Measurements from ENCODE around the gene CPA4.

CPA4 gene

GRCh38 chr7:130346177-130346905, 53.4 kb downstream of the CPA4 start:
- no peak for DNase-seq

GRCh38 chr7:130346941-130347340, 54.0 kb downstream of the CPA4 start:
- no peak for DNase-seq

- DNase-seq = no peak
Observed at GRCh38 chr7:130349911-130350782, 57.2 kb downstream of the CPA4 start.

- DNase-seq = no peak
Observed at GRCh38 chr7:130350945-130351790, 58.2 kb downstream of the CPA4 start.

- DNase-seq = no peak
Observed at GRCh38 chr7:130351791-130352090, 58.8 kb downstream of the CPA4 start.

- DNase-seq = no peak
Observed at GRCh38 chr7:130352194-130353074, 59.5 kb downstream of the CPA4 start.

- no peak for DNase-seq
Observed at GRCh38 chr7:130353196-130353595, 60.2 kb downstream of the CPA4 start.

GRCh38 chr7:130356121-130356875, 63.3 kb downstream of the CPA4 start:
- DNase-seq = no peak

GRCh38 chr7:130356876-130357611, 64.1 kb downstream of the CPA4 start:
- no peak for DNase-seq

GRCh38 chr7:130358471-130358870, 65.5 kb downstream of the CPA4 start:
- no peak for DNase-seq

GRCh38 chr7:130359276-130359857, 66.4 kb downstream of the CPA4 start:
- DNase-seq = no peak

GRCh38 chr7:130360518-130360917, 67.6 kb downstream of the CPA4 start:
- no peak for DNase-seq

GRCh38 chr7:130361681-130362080, 68.7 kb downstream of the CPA4 start:
- DNase-seq = no peak

- no peak for DNase-seq
Observed at GRCh38 chr7:130362251-130362816, 69.4 kb downstream of the CPA4 start.

- no peak for DNase-seq
Observed at GRCh38 chr7:130363026-130363847, 70.3 kb downstream of the CPA4 start.

- DNase-seq = no peak
Observed at GRCh38 chr7:130364451-130364850, 71.5 kb downstream of the CPA4 start.

- no peak for DNase-seq
Observed at GRCh38 chr7:130365088-130365487, 72.1 kb downstream of the CPA4 start.

GRCh38 chr7:130365511-130366441, 72.8 kb downstream of the CPA4 start:
- DNase-seq = no peak
